Neural crest cell (in vitro differentiated cells): Measurements from ENCODE around the gene CPXM2. TPM values are rescaled to one million over a fixed set of nuclear protein-coding genes. Genes with fewer than 3 reads are reported as not detected.

ENCODE experiments used
- DNase-seq: peaks from one replicate; pipeline ENCODE4 v3.0.0; 2021; ENCODE audit warnings: low read depth, mixed read lengths, low spot score
- H3K27ac Mint-ChIP-seq: one replicate; pipeline ENCODE4 v1.8.0; 2021; ENCODE audit warnings: mild to moderate bottlenecking, mixed read lengths; ENCODE audit not compliant: unreplicated experiment
- H3K27me3 Mint-ChIP-seq: 2 replicates; pipeline ENCODE4 v1.8.0; 2021; ENCODE audit warnings: low read depth, mild to moderate bottlenecking, mixed read lengths
- H3K36me3 Mint-ChIP-seq: 2 replicates; pipeline ENCODE4 v1.8.0; 2021; ENCODE audit warnings: low read depth, mild to moderate bottlenecking, mixed read lengths
- H3K4me1 Mint-ChIP-seq: 2 replicates; pipeline ENCODE4 v1.8.0; 2021; ENCODE audit warnings: mixed read lengths
- H3K4me3 Mint-ChIP-seq: one replicate; pipeline ENCODE4 v1.8.0; 2021; ENCODE audit warnings: mild to moderate bottlenecking, mixed read lengths
- H3K9me3 Mint-ChIP-seq: 2 replicates; pipeline ENCODE4 v1.8.0; 2021; ENCODE audit warnings: mixed read lengths
- CTCF ChIP-seq: fragments of 200-600 bp; sonication (generic); conservative IDR thresholded peaks from 2 replicates; pipeline ENCODE4 v1.5.0; 2021; ENCODE audit warnings: antibody characterized with exemption, mild to moderate bottlenecking
- total RNA-seq: library from RNA; stranded (reverse); gene quantifications from 2 replicates; pipeline ENCODE4 v1.2.1, GENCODE V29; 2021

CPXM2 gene
- total RNA-seq, 1 donor from 2014 or later, result not detected

- no peaks in the 10 kb centered on the region for H3K9me3 Mint-ChIP-seq
These were observed 186.8 kb downstream of the CPXM2 start for GRCh38 chr10:123704812-123705211.

GRCh38 chr10:123704076-123704475 is 187.5 kb downstream of the CPXM2 start:
- no peaks in the 10 kb centered on the region for H3K36me3 Mint-ChIP-seq
- no peak overlapping the region for H3K4me3 Mint-ChIP-seq
- peaks cover 32% of the 10 kb centered on the region for H3K27me3 Mint-ChIP-seq
- TF ChIP-seq CTCF, result no peak
- H3K27ac Mint-ChIP-seq, result no peak overlapping the region
- no peak for DNase-seq
- peaks cover 4% of the 10 kb centered on the region for H3K4me1 Mint-ChIP-seq
- H3K9me3 Mint-ChIP-seq, result no peaks in the 10 kb centered on the region

More at GRCh38 chr10:123704812-123705211, 186.8 kb downstream of the CPXM2 start:
- DNase-seq, result no peak
- Mint-ChIP-seq H3K36me3 (no peaks in the 10 kb centered on the region), H3K27me3 (peaks cover 34% of the 10 kb centered on the region), H3K4me1 (peaks cover 4% of the 10 kb centered on the region), H3K27ac (no peak overlapping the region), H3K4me3 (no peak overlapping the region)
- no peak for TF ChIP-seq CTCF

- Mint-ChIP-seq H3K4me1 (peaks cover 4% of the 10 kb centered on the region), H3K36me3 (no peaks in the 10 kb centered on the region), H3K9me3 (no peaks in the 10 kb centered on the region), H3K4me3 (no peak overlapping the region), H3K27me3 (peaks cover 32% of the 10 kb centered on the region), H3K27ac (no peak overlapping the region)
- no peak for DNase-seq
- no peak for TF ChIP-seq CTCF
These were observed 188.3 kb downstream of the CPXM2 start for GRCh38 chr10:123703195-123703790.

Other genes starting within 250 kb of the CPXM2 start
- not detected in 2 replicates for gene GPR26, start 225.5 kb downstream of the CPXM2 start, total RNA-seq
- gene CHST15, start 201.8 kb upstream of the CPXM2 start, total RNA-seq, result 1.3 and 1.5 TPM in 2 replicates